ENCODE data around the gene CHCHD4. TPM values are rescaled to one million over a fixed set of nuclear protein-coding genes. Genes with fewer than 3 reads are reported as not detected.
"Not testable (repeated sequence)": the region's sequence is repeated elsewhere in the genome, so short reads cannot be mapped to it uniquely, and the experiment has no call there.

Gene CHCHD4
- total RNA-seq, 4 donors from 2014 or later = 4.2 to 17.8 (median 16.3) TPM

- Histone ChIP-seq H3K4me3 (no peak overlapping the region), H3K27ac (no peak overlapping the region), H3K4me1 (no peaks in the 10 kb centered on the region), H3K9me3 (peaks cover 0 to 10% (median 0%) of the 10 kb centered on the region in 3 donors), H3K27me3 (no peaks in the 10 kb centered on the region), H3K36me3 (peaks cover 0 to 5% (median 0%) of the 10 kb centered on the region in 3 donors)
- DNase-seq = no peak
- no peak for TF ChIP-seq POLR2A (IDR thresholded peaks at IDR 0.05)
- no peak for TF ChIP-seq CTCF (IDR thresholded peaks at IDR 0.05)
- intact Hi-C loops (cut with DNase I) = no loop called here
- 91 to 93% methylated on average over 3 of the region's 3 CpGs for WGBS, 2 donors
These were observed 27.9 kb downstream of the CHCHD4 start for GRCh38 chr3:14096742-14097141.

GRCh38 chr3:14093831-14094230, 30.8 kb downstream of the CHCHD4 start:
- no peak for DNase-seq

GRCh38 chr3:14092464-14092863, 32.2 kb downstream of the CHCHD4 start:
- no peaks in the 10 kb centered on the region for H3K4me1 ChIP-seq
- H3K9me3 ChIP-seq = peaks cover 0 to 16% (median 9%) of the 10 kb centered on the region in 3 donors
- DNase-seq = no peak
- TF ChIP-seq CTCF (IDR thresholded peaks at IDR 0.05) (no peak), POLR2A (IDR thresholded peaks at IDR 0.05) (no peak)
- H3K27me3 ChIP-seq = no peaks in the 10 kb centered on the region
- 80 to 94% methylated on average over 2 of the region's 2 CpGs for WGBS, 2 donors
- peaks cover 0 to 18% (median 0%) of the 10 kb centered on the region in 3 donors for H3K36me3 ChIP-seq
- no peak overlapping the region for H3K27ac ChIP-seq
- intact Hi-C loops (cut with DNase I) = no loop called here
- H3K4me3 ChIP-seq = no peak overlapping the region

More at GRCh38 chr3:14093831-14094230, 30.8 kb downstream of the CHCHD4 start:
- TF ChIP-seq CTCF (IDR thresholded peaks at IDR 0.05) (no peak), POLR2A (IDR thresholded peaks at IDR 0.05) (no peak)
- Histone ChIP-seq H3K9me3 (peaks cover 0 to 10% (median 0%) of the 10 kb centered on the region in 3 donors), H3K4me3 (no peak overlapping the region), H3K27ac (no peak overlapping the region), H3K27me3 (no peaks in the 10 kb centered on the region), H3K36me3 (peaks cover 0 to 11% (median 0%) of the 10 kb centered on the region in 3 donors), H3K4me1 (no peaks in the 10 kb centered on the region)
- intact Hi-C loops (cut with DNase I) = no loop called here

DNA sequence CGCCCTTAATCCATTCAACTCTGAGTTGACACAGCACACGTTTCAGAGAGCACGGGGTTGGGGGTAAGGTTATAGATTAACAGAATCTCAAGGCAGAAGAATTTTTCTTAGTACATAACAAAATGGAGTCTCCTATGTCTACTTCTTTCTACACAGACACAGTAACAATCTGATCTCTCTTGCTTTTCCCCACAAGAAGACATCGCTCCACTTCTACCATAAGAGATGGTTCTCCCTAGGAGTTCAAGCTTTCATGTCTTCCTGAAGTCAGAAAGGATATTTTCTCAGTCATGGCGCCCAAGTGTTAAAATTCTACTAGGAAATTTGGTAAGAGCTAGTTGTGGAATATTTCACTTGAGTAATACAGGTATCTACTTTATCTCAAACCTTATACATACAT, 32.7 kb downstream of the CHCHD4 start:
- H3K4me1 ChIP-seq, H3K27me3 ChIP-seq: not testable (repeated sequence)
- WGBS, 2 donors = 63 to 94% methylated on average over 2 to 3 of the region's 5 CpGs

GRCh38 chr3:14087461-14087860, 37.2 kb downstream of the CHCHD4 start:
- H3K4me3 ChIP-seq; H3K4me1 ChIP-seq; H3K27ac ChIP-seq; intact Hi-C loops (cut with DNase I); DNase-seq; H3K27me3 ChIP-seq: not testable (repeated sequence)
- Histone ChIP-seq H3K9me3 (peaks cover 0 to 16% (median 12%) of the 10 kb centered on the region in 3 donors), H3K36me3 (peaks cover 0 to 57% (median 0%) of the 10 kb centered on the region in 3 donors)
- 87 to 89% methylated on average over 5 of the region's 5 CpGs for WGBS, 2 donors

More for the DNA sequence above, 32.7 kb downstream of the CHCHD4 start:
- H3K4me3 ChIP-seq; intact Hi-C loops (cut with DNase I); DNase-seq; H3K27ac ChIP-seq: not testable (repeated sequence)
- H3K9me3 ChIP-seq = peaks cover 0 to 16% (median 12%) of the 10 kb centered on the region in 3 donors
- peaks cover 0 to 22% (median 0%) of the 10 kb centered on the region in 3 donors for H3K36me3 ChIP-seq

- Histone ChIP-seq H3K4me3 (no peak overlapping the region), H3K27me3 (no peaks in the 10 kb centered on the region), H3K27ac (no peak overlapping the region), H3K9me3 (peaks cover 0 to 19% (median under 1%) of the 10 kb centered on the region in 3 donors), H3K4me1 (no peaks in the 10 kb centered on the region), H3K36me3 (peaks cover 0 to 46% (median 0%) of the 10 kb centered on the region in 3 donors)
- DNase-seq = no peak
- 76 to 84% methylated on average over 5 of the region's 5 CpGs for WGBS, 2 donors
- intact Hi-C loops (cut with DNase I) = no loop called here
- TF ChIP-seq CTCF (IDR thresholded peaks at IDR 0.05) (no peak), POLR2A (IDR thresholded peaks at IDR 0.05) (no peak)
These were observed 42.5 kb downstream of the CHCHD4 start for GRCh38 chr3:14082108-14082657.

Measured in esophagus squamous epithelium (tissue), 5 donors.